ENCODE measurements around the gene WLS.

WLS gene

DNA sequence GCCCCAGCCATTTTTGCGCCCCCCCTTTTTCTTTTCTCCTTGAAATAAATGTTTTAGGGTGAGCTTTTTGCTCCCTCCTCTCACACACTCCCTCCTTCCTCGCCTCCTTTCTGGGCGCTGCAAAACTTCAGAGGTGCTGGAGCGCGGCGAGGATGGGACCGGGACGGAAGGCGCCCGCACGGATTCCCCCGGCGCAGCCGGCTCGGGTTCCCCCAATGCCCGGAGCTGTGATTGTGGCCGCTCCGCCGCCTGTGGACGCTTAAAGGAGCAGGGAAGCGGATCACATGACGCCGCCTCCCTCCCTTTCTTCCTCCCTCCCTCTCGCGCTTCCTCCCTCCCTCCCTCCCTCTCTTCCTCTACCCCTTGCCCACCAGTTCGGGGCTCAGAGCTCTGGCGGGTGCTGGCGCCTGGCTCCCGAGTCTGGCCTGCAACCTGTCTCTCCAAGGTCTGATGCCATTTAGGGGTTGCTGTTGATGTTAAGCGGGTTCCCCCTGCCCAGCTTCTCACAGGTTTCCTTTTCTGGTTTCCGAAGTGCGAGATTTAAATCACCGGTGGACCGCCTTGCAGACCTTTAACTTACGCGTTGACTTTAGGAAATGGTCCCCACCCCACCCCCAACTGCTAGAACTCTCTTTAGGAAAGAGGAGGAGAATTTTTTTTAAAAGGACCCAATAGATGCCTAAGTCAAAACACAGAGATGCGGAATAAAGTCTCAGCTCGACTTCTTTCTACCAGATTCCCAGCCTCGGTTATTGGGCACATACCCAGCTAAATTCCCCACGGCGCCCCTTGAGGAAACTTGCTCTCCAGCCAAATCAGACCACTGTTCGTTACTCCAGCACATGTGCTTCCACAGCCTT, at the start of gene WLS:
TSS of gene WLS (minus strand) at position 235 of the 860 bp plus-strand sequence. CDS start at position 11, 224 bp downstream.
- H3K4me1 ChIP-seq (ENCODE audit: low read length) = peaks cover 4% of the 10 kb centered on the region; the same call in 1 of the 2 replicates
- no peaks in the 10 kb centered on the region for H3K36me3 ChIP-seq (replicated peaks; ENCODE audit: insufficient read depth, low read length)
- H4K20me1 ChIP-seq (ENCODE audit: insufficient read depth, low read length) = no peaks in the 10 kb centered on the region
- no peaks in the 10 kb centered on the region for H3K79me2 ChIP-seq (ENCODE audit: low read length)
- peak; percentile 34 for DNase-seq
- no peak within 1 kb of the TSS for H3K27ac ChIP-seq (ENCODE audit: low read length)
- peak within 1 kb of the TSS; percentile 87 for H3K4me3 ChIP-seq (ENCODE audit: low read length)
- TF ChIP-seq, protein P1, sequence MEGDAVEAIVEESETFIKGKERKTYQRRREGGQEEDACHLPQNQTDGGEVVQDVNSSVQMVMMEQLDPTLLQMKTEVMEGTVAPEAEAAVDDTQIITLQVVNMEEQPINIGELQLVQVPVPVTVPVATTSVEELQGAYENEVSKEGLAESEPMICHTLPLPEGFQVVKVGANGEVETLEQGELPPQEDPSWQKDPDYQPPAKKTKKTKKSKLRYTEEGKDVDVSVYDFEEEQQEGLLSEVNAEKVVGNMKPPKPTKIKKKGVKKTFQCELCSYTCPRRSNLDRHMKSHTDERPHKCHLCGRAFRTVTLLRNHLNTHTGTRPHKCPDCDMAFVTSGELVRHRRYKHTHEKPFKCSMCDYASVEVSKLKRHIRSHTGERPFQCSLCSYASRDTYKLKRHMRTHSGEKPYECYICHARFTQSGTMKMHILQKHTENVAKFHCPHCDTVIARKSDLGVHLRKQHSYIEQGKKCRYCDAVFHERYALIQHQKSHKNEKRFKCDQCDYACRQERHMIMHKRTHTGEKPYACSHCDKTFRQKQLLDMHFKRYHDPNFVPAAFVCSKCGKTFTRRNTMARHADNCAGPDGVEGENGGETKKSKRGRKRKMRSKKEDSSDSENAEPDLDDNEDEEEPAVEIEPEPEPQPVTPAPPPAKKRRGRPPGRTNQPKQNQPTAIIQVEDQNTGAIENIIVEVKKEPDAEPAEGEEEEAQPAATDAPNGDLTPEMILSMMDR (IDR thresholded peaks at IDR 0.05; ENCODE audit: low read length) = no peak
- TF ChIP-seq EZH2 (optimal IDR thresholded peaks at IDR 0.05; ENCODE audit: low read depth, low read length) (no peak), EZH2phosphoT487 (IDR thresholded peaks at IDR 0.05; ENCODE audit: low read length) (no peak)
- H3K4me2 ChIP-seq (ENCODE audit: low read depth, low read length) = peak within 1 kb of the TSS; percentile 85
- H3F3A ChIP-seq (ENCODE audit: insufficient read depth, low read length) = no peaks in the 10 kb centered on the region
- no peaks in the 10 kb centered on the region for H3K9me3 ChIP-seq (replicated peaks; ENCODE audit: insufficient read depth, low read length)
- H3K9ac ChIP-seq (ENCODE audit: low read length) = peak within 1 kb of the TSS; percentile 22; the same call in 1 of the 2 replicates
- peak within 1 kb of the TSS; percentile 77 for H2AFZ ChIP-seq (ENCODE audit: low read length)
- H3K9me2 ChIP-seq (replicated peaks; ENCODE audit: insufficient read depth, low read length) = no peaks in the 10 kb centered on the region
- H3K27me3 ChIP-seq (replicated peaks; ENCODE audit: insufficient read depth, low read length) = no peaks in the 10 kb centered on the region

DNA sequence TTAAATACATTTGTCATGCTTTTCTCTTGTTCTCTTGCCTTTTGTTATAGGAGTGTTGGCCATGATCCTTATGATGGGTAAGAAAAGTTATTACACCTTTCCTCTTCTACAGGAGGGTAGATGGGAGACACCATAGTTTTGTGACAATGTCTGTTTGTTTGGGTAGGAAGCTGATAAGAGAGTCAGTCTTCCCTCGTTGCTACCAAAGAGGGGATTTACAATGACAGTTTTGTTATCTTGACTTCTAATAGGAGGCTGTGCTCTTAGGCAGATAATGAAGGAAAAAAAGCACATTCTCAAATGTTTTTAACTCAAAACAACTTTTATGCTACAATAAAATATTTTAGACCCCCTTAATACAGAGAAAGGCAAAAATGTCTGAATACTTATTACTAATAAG, 48.0 kb upstream of the WLS start:
- Histone ChIP-seq H3K9me2 (replicated peaks; ENCODE audit: insufficient read depth, low read length) (no peaks in the 10 kb centered on the region), H3K4me3 (ENCODE audit: low read length) (no peak overlapping the region), H2AFZ (ENCODE audit: low read length) (no peak overlapping the region), H3K9ac (ENCODE audit: low read length) (no peak overlapping the region), H3K79me2 (ENCODE audit: low read length) (no peaks in the 10 kb centered on the region), H3K4me1 (ENCODE audit: low read length) (no peaks in the 10 kb centered on the region), H3K27ac (ENCODE audit: low read length) (no peak overlapping the region), H3F3A (ENCODE audit: insufficient read depth, low read length) (no peaks in the 10 kb centered on the region), H3K36me3 (replicated peaks; ENCODE audit: insufficient read depth, low read length) (no peaks in the 10 kb centered on the region), H3K27me3 (replicated peaks; ENCODE audit: insufficient read depth, low read length) (no peaks in the 10 kb centered on the region), H3K9me3 (replicated peaks; ENCODE audit: insufficient read depth, low read length) (no peaks in the 10 kb centered on the region), H4K20me1 (ENCODE audit: insufficient read depth, low read length) (no peaks in the 10 kb centered on the region), H3K4me2 (ENCODE audit: low read depth, low read length) (no peak overlapping the region)
- TF ChIP-seq EZH2 (optimal IDR thresholded peaks at IDR 0.05; ENCODE audit: low read depth, low read length) (no peak), EZH2phosphoT487 (IDR thresholded peaks at IDR 0.05; ENCODE audit: low read length) (no peak)
- TF ChIP-seq, protein P1 (IDR thresholded peaks at IDR 0.05; ENCODE audit: low read length) = no peak
- no peak for DNase-seq

DNA sequence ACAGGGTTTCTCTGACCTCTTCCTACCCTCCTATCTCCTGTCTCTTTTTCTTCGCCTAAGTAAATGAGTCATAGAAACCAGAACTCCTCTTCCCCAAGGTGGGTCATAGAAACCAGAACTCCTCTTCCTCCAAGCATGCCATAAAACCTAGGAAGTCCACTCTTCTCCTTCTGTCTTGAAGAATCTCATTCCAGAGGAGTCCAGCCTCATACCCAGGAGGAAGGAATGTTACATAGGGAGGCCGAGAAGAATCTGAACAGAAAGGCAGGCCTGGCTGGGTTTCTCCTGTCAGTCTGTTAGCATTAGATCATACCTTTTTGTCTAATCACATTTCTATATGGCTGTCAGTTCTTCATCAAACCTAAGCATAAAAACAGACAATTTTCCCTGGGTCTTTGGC, 47.5 kb upstream of the WLS start:
- Histone ChIP-seq H3K27ac (ENCODE audit: low read length) (no peak overlapping the region), H3K9me2 (replicated peaks; ENCODE audit: insufficient read depth, low read length) (no peaks in the 10 kb centered on the region), H3K9ac (ENCODE audit: low read length) (no peak overlapping the region), H4K20me1 (ENCODE audit: insufficient read depth, low read length) (no peaks in the 10 kb centered on the region), H3K79me2 (ENCODE audit: low read length) (no peaks in the 10 kb centered on the region), H3K4me1 (ENCODE audit: low read length) (no peaks in the 10 kb centered on the region), H3K4me2 (ENCODE audit: low read depth, low read length) (no peak overlapping the region), H2AFZ (ENCODE audit: low read length) (no peak overlapping the region), H3K36me3 (replicated peaks; ENCODE audit: insufficient read depth, low read length) (no peaks in the 10 kb centered on the region), H3K27me3 (replicated peaks; ENCODE audit: insufficient read depth, low read length) (no peaks in the 10 kb centered on the region), H3K4me3 (ENCODE audit: low read length) (no peak overlapping the region), H3K9me3 (replicated peaks; ENCODE audit: insufficient read depth, low read length) (no peaks in the 10 kb centered on the region), H3F3A (ENCODE audit: insufficient read depth, low read length) (no peaks in the 10 kb centered on the region)
- TF ChIP-seq EZH2 (optimal IDR thresholded peaks at IDR 0.05; ENCODE audit: low read depth, low read length) (no peak), EZH2phosphoT487 (IDR thresholded peaks at IDR 0.05; ENCODE audit: low read length) (no peak)
- TF ChIP-seq, protein P1 (IDR thresholded peaks at IDR 0.05; ENCODE audit: low read length) = no peak
- DNase-seq = no peak
